HG02885 (cell line): ENCODE results near the gene TUBA1C.
"Not testable (repeated sequence)": the region's sequence is repeated elsewhere in the genome, so short reads cannot be mapped to it uniquely, and the experiment has no call there.

ENCODE experiments used
- ATAC-seq: cut with Tn5 transposase; IDR thresholded peaks from one replicate; pipeline ENCODE4 v1.9.1; 2021; ENCODE audit warnings: mild to moderate bottlenecking; ENCODE audit not compliant: unreplicated experiment, poor library complexity

TUBA1C gene

DNA sequence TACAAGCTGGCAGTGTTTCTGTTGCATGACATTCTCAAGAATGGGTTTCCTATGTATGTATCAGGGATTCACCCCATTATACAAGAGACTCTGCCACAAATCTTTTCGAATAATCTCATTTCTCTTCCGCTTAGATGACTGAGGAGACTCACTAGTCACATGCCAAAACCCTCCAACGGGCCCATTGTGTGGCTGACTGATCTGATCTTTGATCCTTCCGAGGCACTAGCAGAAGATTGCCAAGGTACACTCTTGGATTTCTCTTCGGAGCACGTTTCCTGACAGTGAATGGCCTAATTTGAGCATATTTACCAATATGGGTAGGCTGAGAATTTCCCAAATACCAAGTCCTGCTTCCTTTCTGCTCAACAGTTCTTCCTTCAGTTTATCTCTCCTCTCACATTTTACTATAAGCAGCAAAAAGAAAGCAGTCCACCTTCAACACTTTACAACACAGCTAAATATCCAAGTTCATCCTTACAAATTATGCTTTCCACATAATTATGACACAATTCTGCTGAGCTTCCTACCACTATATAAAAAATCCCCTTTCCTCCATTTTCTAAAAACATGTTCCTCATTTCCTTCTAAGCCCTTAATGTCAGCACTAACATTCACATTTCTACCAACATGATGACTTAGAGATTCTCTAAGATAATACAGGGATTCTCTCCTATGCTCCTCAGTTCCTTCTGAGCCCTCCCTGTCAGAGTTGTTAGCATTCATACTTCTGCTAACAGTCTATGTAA is 41.1 kb downstream of the TUBA1C start:
- ATAC-seq = no peak

DNA sequence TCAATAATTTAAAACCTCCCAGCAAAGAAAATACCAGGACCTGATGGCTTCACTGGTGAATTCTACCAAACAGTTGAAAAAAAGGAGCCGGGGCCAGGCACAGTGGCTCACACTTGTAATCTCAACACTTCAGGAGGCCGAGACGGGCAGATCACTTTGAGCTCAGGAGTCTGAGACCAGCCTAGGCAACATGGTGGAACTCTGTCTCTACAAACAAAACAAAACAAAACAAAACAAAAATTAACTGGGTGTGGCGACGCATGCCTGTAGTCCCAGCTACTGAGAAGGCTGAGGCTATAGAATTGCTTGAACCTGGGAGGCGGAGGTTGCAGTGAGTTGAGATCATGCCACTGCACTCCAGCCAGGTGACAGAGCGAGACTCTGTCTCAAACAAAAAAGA is 44.5 kb downstream of the TUBA1C start:
- ATAC-seq = no peak

DNA sequence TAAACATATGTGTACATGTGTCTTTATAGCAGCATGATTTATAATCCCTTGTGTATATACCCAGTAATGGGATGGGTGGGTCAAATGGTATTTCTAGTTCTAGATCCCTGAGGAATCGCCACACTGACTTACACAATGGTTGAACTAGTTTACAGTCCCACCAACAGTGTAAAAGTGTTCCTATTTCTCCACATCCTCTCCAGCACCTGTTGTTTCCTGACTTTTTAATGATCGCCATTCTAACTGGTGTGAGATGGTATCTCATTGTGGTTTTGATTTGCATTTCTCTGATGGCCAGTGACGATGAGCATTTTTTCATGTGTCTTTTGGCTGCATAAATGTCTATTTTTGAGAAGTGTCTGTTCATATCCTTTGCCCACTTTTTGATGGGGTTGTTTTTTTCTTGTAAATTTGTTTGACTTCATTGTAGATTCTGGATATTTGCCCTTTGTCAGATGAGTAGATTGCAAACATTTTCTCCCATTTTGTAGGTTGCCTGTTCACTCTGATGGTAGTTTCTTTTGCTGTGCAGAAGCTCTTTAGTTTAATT is 45.6 kb downstream of the TUBA1C start:
- not testable (repeated sequence) for ATAC-seq

DNA sequence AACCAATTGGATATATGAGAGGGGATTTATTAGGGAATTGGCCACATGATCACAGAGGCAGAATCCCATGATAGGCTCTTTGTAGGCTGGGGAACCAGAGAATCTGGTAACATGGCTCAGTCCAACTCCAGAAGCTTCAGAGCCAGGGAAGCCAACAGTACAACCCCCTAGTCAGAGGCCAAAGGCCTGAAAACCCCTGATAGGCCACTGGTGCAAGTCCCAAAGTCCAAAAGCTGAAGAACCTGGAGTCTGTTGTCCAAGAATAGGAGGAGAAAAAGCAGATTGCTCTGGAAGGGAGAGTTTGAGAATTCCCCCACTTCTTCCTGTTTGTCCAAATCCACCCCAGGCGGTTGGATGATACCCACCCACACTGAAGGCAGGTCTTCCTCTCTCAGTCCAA is 49.9 kb downstream of the TUBA1C start:
- ATAC-seq = no peak

DNA sequence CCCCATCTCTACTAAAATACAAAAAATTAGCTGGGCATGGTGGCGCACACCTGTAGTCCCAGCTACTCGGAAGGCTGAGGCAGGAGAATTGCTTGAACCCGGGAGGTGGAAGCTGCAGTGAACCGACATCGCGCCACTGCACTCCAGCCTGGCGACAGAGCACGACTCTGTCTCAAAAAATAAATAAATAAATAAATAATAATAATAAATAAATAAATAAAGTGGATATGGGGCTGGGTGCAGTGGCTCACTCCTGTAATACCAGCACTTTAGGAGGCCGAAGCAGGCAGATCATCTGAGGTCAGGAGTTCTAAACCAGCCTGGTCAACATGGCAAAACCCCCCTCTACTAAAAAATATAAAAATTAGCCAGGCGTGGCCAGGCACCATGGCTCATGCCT is 52.2 kb downstream of the TUBA1C start:
- ATAC-seq = not testable (repeated sequence)

DNA sequence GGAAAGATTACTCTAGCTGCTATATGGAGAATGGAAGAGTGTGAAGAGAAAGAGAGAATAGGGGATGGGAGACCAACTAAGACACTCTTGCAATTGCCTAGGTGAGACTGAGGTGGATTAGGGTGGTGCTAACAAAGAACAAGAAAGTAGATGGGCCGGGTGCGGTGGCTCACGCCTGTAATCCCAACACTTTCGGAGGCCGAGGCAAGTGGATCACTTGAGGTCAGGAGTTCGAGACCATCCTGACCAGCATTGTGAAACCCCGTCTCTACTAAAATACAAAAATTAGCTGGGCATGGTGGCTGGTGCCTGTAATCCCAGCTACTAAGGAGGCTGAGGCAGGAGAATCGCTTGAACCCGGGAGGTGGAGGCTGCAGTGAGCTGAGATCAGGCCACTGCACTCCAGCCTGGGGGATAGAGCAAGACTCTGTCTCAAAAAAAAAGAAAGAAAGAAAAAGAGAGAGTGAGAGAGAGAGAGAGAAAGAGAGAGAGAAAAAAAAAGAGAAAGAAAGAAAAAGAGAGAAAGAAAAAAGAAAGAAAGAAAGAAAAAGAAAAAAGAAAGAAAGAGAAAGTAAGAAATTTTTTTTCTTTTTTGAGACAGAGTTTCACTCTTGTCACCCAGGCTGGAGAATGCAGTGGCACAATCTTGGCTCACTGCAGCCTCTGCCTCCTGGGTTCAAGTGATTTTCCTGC is 55.7 kb downstream of the TUBA1C start:
- not testable (repeated sequence) for ATAC-seq

DNA sequence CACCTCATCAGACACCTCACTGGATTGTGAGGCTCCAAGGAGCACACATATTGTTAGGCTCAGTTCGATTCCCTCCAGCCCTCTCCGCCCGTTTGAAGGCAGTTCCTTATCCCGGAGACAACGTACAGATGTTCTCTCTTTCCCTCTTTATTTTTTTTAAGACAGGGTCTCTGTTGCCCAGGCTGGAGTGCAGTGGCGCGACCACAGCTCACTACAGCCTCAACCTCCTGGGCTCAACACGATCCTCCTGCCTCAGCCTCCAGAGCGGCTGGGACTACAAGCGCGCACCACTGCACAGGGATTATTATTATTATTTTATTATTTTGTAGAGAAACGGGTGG is 57.5 kb downstream of the TUBA1C start:
- no peak for ATAC-seq

DNA sequence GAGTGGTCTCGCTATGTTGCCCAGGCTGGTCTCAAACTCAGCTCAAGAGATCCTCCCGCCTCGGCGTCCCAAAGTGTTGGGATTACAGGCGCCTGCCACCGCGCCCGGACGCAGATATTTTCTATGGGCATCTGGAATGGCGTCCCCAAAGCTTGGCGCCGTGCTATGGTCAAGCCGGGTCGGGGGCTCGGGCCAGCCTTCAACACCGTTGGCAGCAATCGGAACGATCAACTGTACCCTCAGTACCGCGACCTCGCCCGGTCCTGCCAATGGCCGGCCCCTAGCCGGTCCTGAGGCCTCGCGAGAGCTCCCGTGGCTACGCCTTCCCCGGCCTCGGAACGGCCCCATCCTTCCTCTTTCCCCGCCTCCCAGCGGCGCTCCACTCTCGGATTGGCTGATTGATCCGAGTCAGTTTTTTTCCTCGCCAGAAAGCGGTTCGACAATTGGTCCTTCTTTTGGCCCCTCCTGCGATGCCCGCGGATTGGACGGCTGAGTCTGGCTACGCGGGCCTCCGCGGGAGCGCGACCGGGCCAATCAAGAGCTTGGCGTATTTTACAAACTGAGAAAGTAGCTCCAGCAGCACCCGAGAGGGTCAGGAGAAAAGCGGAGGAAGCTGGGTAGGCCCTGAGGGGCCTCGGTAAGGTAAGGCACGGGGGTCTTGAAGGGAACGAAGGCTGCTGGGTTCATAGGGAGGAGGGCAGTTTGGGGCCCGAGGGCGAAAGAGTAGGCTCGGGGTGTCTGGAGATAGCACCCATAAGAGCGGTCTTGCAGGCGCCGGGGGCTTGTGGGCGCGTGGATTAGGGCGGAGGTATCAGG is 58.0 kb downstream of the TUBA1C start, which contains the start of gene TROAP:
Gene TROAP (plus strand): TSS at position 548 of the 816 bp plus-strand sequence. CDS start 354 bp downstream, outside the sequence.
- ATAC-seq = peak; percentile 99

DNA sequence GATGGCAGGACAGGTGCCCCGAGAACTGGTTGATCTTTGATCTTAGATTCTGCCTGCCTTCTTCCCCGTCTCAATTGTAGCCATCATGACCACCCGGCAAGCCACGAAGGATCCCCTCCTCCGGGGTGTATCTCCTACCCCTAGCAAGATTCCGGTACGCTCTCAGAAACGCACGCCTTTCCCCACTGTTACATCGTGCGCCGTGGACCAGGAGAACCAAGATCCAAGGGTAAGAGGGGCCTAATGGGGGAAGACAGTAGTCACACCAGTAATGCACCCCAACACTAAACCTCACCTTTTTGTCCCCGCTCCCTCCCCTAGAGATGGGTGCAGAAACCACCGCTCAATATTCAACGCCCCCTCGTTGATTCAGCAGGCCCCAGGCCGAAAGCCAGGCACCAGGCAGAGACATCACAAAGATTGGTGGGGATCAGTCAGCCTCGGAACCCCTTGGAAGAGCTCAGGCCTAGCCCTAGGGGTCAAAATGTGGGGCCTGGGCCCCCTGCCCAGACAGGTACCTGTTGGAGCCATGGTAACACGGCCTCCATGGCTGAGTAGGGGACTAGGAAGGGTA is 58.7 kb downstream of the TUBA1C start:
- ATAC-seq = no peak
